Fibroblast of skin of left biceps (primary cell): ENCODE data around the gene MRGPRF.

ENCODE experiments used
- DNase-seq, 2 experiments: peaks; one replicate each; pipeline ENCODE4 v3.0.0-alpha.2; 2013; ENCODE audit warnings: low read depth in 2 of 2

Gene MRGPRF

GRCh38 chr11:69013009-69013951 lies at the start of gene MRGPRF:
Gene MRGPRF (minus strand): TSS chr11:69013246. CDS start chr11:69009901, 3,345 bp downstream.
- peak; percentile 81 to 82 for DNase-seq

GRCh38 chr11:69062169-69062855 lies 49.3 kb upstream of the MRGPRF start:
- no peak for DNase-seq

- no peak for DNase-seq
These were observed 48.6 kb upstream of the MRGPRF start for GRCh38 chr11:69061713-69062053.

GRCh38 chr11:69060806-69061712 lies 48.0 kb upstream of the MRGPRF start:
- DNase-seq = no peak

GRCh38 chr11:69059985-69060384 lies 46.9 kb upstream of the MRGPRF start:
- no peak for DNase-seq

- no peak for DNase-seq
These were observed 46.4 kb upstream of the MRGPRF start for GRCh38 chr11:69059429-69059828.

- DNase-seq = no peak
These were observed 45.6 kb upstream of the MRGPRF start for GRCh38 chr11:69058511-69059270.

GRCh38 chr11:69057801-69058200 lies 44.8 kb upstream of the MRGPRF start:
- no peak for DNase-seq

GRCh38 chr11:69057236-69057635 lies 44.2 kb upstream of the MRGPRF start:
- DNase-seq = no peak

GRCh38 chr11:69055598-69056516 lies 42.8 kb upstream of the MRGPRF start:
- no peak for DNase-seq

- no peak for DNase-seq
These were observed 42.2 kb upstream of the MRGPRF start for GRCh38 chr11:69055212-69055586.

- no peak for DNase-seq
These were observed 41.6 kb upstream of the MRGPRF start for GRCh38 chr11:69054397-69055211.

GRCh38 chr11:69053546-69054396 lies 40.7 kb upstream of the MRGPRF start:
- no peak for DNase-seq

- DNase-seq = no peak
These were observed 40.1 kb upstream of the MRGPRF start for GRCh38 chr11:69053169-69053477.

- DNase-seq = no peak
These were observed 39.5 kb upstream of the MRGPRF start for GRCh38 chr11:69052343-69053168.

GRCh38 chr11:69051381-69052342 lies 38.6 kb upstream of the MRGPRF start:
- no peak for DNase-seq
